ENCODE results near the gene IGSF23. TPM values are rescaled to one million over a fixed set of nuclear protein-coding genes. Genes with fewer than 3 reads are reported as not detected.
A peak's percentile ranks its signal among the peaks of the same experiment; 100 is the strongest.
"Not testable (repeated sequence)": the region's sequence is repeated elsewhere in the genome, so short reads cannot be mapped to it uniquely, and the experiment has no call there.

The IGSF23 gene
- total RNA-seq, 4 donors from 2014 or later, result not detected

DNA sequence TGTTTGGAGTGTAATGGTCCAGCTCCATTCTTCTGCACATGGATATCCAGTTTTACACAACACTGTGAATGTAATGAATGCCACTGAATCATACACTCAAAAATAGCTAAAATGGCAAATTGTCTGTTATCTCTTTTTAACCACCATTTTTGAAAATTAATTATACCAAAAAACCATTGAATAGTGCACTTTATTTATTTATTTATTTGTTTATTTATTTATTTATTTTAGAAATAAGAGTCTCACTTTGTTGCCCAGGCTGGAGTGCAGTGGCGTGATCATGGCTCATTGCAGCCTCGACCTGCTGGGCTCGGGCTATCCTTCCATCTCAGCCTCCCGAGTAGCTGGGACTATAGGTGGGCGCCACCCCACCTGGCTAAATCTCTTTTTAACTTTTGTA is 50.6 kb downstream of the IGSF23 start:
- DNase-seq, result no peak
- no peaks in the 10 kb centered on the region for H3K27me3 ChIP-seq
- intact Hi-C loops (cut with DNase I), result no loop called here
- H3K36me3 ChIP-seq, result peaks cover 10 to 49% (median 23%) of the 10 kb centered on the region in 3 donors
- TF ChIP-seq, protein P1, sequence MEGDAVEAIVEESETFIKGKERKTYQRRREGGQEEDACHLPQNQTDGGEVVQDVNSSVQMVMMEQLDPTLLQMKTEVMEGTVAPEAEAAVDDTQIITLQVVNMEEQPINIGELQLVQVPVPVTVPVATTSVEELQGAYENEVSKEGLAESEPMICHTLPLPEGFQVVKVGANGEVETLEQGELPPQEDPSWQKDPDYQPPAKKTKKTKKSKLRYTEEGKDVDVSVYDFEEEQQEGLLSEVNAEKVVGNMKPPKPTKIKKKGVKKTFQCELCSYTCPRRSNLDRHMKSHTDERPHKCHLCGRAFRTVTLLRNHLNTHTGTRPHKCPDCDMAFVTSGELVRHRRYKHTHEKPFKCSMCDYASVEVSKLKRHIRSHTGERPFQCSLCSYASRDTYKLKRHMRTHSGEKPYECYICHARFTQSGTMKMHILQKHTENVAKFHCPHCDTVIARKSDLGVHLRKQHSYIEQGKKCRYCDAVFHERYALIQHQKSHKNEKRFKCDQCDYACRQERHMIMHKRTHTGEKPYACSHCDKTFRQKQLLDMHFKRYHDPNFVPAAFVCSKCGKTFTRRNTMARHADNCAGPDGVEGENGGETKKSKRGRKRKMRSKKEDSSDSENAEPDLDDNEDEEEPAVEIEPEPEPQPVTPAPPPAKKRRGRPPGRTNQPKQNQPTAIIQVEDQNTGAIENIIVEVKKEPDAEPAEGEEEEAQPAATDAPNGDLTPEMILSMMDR (IDR thresholded peaks at IDR 0.05), result no peak
- TF ChIP-seq POLR2A (IDR thresholded peaks at IDR 0.05), result no peak
- 88 to 89% methylated on average over 5 of the region's 5 CpGs for WGBS, 2 donors
- H3K27ac ChIP-seq, result no peak overlapping the region
- no peaks in the 10 kb centered on the region for H3K9me3 ChIP-seq
- H3K4me1 ChIP-seq, result peaks cover 0 to 17% (median 0%) of the 10 kb centered on the region in 3 donors
- H3K4me3 ChIP-seq, result no peak overlapping the region

DNA sequence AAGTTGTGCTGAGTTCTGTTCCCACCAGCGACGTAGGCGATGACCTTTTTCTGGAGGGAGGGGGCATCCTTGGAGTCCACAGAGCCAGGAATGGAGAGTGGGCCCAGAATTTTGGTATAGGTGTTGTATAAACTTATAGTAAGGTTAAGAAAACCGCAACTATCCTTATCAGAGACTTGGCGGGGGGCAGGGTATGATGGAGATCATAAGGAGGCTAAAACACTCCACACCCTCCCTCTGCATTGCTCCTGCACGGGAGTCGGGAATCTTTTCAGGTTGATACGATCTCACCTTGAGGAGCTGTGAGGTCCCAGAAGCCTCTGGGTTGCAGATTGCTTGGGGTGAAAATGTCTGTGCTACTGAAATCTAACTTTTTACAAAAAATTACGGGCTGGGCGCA is 51.6 kb downstream of the IGSF23 start:
- intact Hi-C loops (cut with DNase I), result no loop called here
- Histone ChIP-seq H3K4me1 (peaks cover 0 to 17% (median 0%) of the 10 kb centered on the region in 3 donors), H3K27ac (no peak overlapping the region), H3K27me3 (no peaks in the 10 kb centered on the region), H3K9me3 (no peaks in the 10 kb centered on the region), H3K36me3 (peaks cover 5 to 39% (median 14%) of the 10 kb centered on the region in 3 donors), H3K4me3 (no peak overlapping the region)
- WGBS, 2 donors, result 90 to 93% methylated on average over 5 to 8 of the region's 10 CpGs
- no peak for DNase-seq
- TF ChIP-seq, protein P1 (IDR thresholded peaks at IDR 0.05), result no peak
- TF ChIP-seq POLR2A (IDR thresholded peaks at IDR 0.05), result no peak

DNA sequence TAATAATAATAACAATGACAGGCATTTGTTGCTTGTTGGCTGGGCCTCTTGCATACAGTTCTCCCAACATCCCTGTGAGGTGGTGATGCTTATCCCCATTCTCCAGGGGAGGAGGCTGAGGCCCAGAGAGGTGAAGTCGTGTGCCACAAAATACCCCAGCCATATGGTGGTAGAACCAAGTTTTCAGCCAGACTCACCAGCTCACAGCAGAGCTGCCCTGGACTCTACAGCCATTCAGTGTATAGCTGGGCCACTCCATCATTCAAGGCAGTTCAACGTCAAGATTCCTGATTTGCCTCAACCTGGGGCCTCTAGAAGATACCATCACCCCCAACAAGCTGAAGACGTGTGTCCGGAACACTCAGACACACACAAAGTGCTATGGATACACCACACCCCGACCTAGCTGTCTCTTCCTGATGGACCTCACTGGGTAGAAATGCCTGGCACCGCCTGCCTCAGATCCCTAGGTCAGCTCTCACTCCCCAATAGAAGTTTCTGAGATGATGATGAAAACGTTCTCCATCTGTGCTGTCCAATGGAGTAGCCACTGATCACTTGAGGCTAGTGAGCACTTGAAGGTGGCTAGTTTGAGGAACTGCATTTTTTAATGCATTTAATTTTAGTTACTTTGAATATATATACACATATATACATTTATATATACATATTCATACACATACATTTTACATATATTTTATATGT is 53.6 kb downstream of the IGSF23 start:
- DNase-seq, result no peak
- WGBS, 2 donors, result 81% methylated on average over 7 of the region's 7 CpGs
- Histone ChIP-seq H3K4me3 (no peak overlapping the region), H3K4me1 (peaks cover 0 to 30% (median 8%) of the 10 kb centered on the region in 3 donors), H3K36me3 (peaks cover 2 to 19% (median 4%) of the 10 kb centered on the region in 3 donors), H3K27ac (peak overlapping the region in 3 of 4 donors; percentile 28 to 47 (median 37)), H3K9me3 (no peaks in the 10 kb centered on the region), H3K27me3 (no peaks in the 10 kb centered on the region)
- no peak for TF ChIP-seq POLR2A (IDR thresholded peaks at IDR 0.05)
- TF ChIP-seq, protein P1 (IDR thresholded peaks at IDR 0.05), result no peak
- intact Hi-C loops (cut with DNase I), result no loop called here

DNA sequence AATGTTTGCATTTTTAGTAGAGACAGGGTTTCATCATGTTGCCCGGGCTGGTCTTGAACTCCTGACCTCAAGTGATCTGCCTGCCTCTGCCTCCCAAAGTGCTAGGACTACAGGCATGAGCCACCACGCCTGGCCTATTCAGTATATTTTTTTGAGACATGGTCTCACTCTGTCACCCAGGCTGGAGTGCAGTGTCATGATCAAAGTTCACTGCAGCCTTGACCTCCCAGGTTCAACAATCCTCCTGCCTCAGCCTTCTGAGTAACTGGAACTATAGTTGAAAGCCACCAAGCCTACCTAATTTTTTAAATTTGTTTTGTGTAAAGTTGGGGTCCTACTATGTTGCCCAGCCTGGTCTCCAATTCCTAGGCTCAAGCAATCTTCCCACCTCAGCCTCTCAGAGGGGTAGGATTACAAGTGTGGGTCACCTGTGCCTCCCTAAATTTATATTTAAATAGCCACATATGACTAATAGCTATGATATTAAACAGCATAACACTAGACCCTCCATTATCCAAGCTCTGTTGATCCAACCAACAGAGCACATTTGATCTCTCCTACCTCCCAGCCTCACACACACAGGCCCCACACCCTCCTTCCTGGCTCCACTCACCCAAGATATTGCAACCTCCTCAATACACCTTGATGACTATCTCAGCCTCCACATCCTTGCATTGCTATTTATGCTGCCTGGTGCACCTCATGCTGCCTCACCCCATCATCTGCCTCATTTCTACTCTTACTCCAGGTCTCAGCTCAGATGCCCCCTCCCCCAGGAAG is 55.8 kb downstream of the IGSF23 start:
- H3K4me3 ChIP-seq, result no peak overlapping the region
- H3K9me3 ChIP-seq, result no peaks in the 10 kb centered on the region
- no peak for DNase-seq
- peaks cover 0 to 26% (median 8%) of the 10 kb centered on the region in 3 donors for H3K4me1 ChIP-seq
- H3K36me3 ChIP-seq, result no peaks in the 10 kb centered on the region
- intact Hi-C loops (cut with DNase I), result no loop called here
- WGBS, 2 donors, result 85 to 92% methylated on average over 2 of the region's 2 CpGs
- TF ChIP-seq, protein P1 (IDR thresholded peaks at IDR 0.05), result no peak
- no peak for TF ChIP-seq POLR2A (IDR thresholded peaks at IDR 0.05)
- no peak overlapping the region for H3K27ac ChIP-seq
- H3K27me3 ChIP-seq, result no peaks in the 10 kb centered on the region

DNA sequence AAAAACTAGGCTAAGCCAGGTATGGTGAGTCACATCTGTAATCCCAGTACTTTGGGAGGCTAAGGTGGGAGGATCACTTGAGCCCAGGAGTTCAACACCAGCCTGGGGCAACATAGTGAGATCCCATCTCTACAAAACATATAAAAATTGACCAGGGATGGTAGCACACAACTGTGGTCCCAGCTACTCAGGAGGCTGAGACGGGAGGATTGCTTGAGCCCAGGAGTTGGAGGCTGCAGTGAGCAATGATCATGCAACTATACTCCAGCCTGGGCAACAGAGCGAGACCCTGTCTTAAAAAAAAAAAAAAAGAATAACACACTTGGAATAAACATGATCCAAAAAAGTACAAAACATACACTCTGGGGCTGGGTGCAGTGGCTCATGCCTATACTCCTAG is 56.7 kb downstream of the IGSF23 start:
- H3K27me3 ChIP-seq; H3K27ac ChIP-seq; H3K36me3 ChIP-seq; H3K9me3 ChIP-seq; H3K4me3 ChIP-seq; intact Hi-C loops (cut with DNase I); DNase-seq: not testable (repeated sequence)
- 94 to 96% methylated on average over 2 of the region's 2 CpGs for WGBS, 2 donors
- H3K4me1 ChIP-seq, result peaks cover 0 to 26% (median 8%) of the 10 kb centered on the region in 3 donors
